GM19035 (cell line): ENCODE data around the gene YWHAB.
"Not testable (repeated sequence)": the region's sequence is repeated elsewhere in the genome, so short reads cannot be mapped to it uniquely, and the experiment has no call there.

ENCODE experiments used
- ATAC-seq: cut with Tn5 transposase; IDR thresholded peaks from one replicate; pipeline ENCODE4 v1.9.1; 2021; ENCODE audit not compliant: unreplicated experiment

Gene YWHAB

GRCh38 chr20:44885392-44886265 lies at the start of gene YWHAB:
TSS of gene YWHAB (plus strand) at chr20:44885705. CDS start at chr20:44901534, 15,829 bp downstream.
- peak; percentile 90 for ATAC-seq

GRCh38 chr20:44836601-44837120 lies 48.8 kb upstream of the YWHAB start:
- ATAC-seq = no peak

- ATAC-seq = no peak
These were observed 47.6 kb upstream of the YWHAB start for GRCh38 chr20:44837946-44838345.

- no peak for ATAC-seq
These were observed 47.0 kb upstream of the YWHAB start for GRCh38 chr20:44838521-44838920.

- no peak for ATAC-seq
These were observed 46.0 kb upstream of the YWHAB start for GRCh38 chr20:44839481-44839880.

GRCh38 chr20:44840826-44841225 lies 44.7 kb upstream of the YWHAB start:
- ATAC-seq = no peak

GRCh38 chr20:44841955-44842354 lies 43.5 kb upstream of the YWHAB start:
- ATAC-seq = no peak

GRCh38 chr20:44843876-44844275 lies 41.6 kb upstream of the YWHAB start:
- no peak for ATAC-seq

- no peak for ATAC-seq
These were observed 37.1 kb upstream of the YWHAB start for GRCh38 chr20:44848254-44849015.

- ATAC-seq = no peak
These were observed 35.8 kb upstream of the YWHAB start for GRCh38 chr20:44849703-44850102.

GRCh38 chr20:44850272-44850671 lies 35.2 kb upstream of the YWHAB start:
- no peak for ATAC-seq

- ATAC-seq = no peak
These were observed 34.7 kb upstream of the YWHAB start for GRCh38 chr20:44850837-44851236.

- ATAC-seq = no peak
These were observed 34.0 kb upstream of the YWHAB start for GRCh38 chr20:44851545-44851944.

- ATAC-seq = no peak
These were observed 29.1 kb upstream of the YWHAB start for GRCh38 chr20:44856442-44856841.

- no peak for ATAC-seq
These were observed 28.6 kb upstream of the YWHAB start for GRCh38 chr20:44856856-44857448.

GRCh38 chr20:44858606-44859360 lies 26.7 kb upstream of the YWHAB start:
- no peak for ATAC-seq

- no peak for ATAC-seq
These were observed 23.9 kb upstream of the YWHAB start for GRCh38 chr20:44861531-44862006.

- no peak for ATAC-seq
These were observed 23.2 kb upstream of the YWHAB start for GRCh38 chr20:44862286-44862685.

- ATAC-seq = not testable (repeated sequence)
These were observed 22.0 kb upstream of the YWHAB start for GRCh38 chr20:44863365-44864084.

- not testable (repeated sequence) for ATAC-seq
These were observed 21.0 kb upstream of the YWHAB start for GRCh38 chr20:44864493-44864892.
